HepG2 (cell line): ENCODE data around the gene CYSRT1. TPM values are rescaled to one million over a fixed set of nuclear protein-coding genes. Genes with fewer than 3 reads are reported as not detected.

Experiments used
- FOSL1 ChIP-seq: sonication (generic); formaldehyde crosslinking; IDR thresholded peaks from 2 replicates; pipeline ENCODE4 v1.9.0; 2021; ENCODE audit warnings: missing genetic modification reagents, borderline replicate concordance
- FOXA3 ChIP-seq: IDR thresholded peaks from 2 replicates; pipeline ENCODE4 v1.6.1; 2016; ENCODE audit warnings: missing genetic modification reagents, missing compliant biosample characterization
- FOXC1 ChIP-seq: sonication (generic); formaldehyde crosslinking; IDR thresholded peaks from 2 replicates; pipeline ENCODE4 v1.8.0; 2022; ENCODE audit warnings: mild to moderate bottlenecking, missing genetic modification reagents, borderline replicate concordance
- HCFC1 ChIP-seq: fragments of 150-350 bp; IDR thresholded peaks from 2 replicates; pipeline ENCODE4 v1.6.1; 2014; ENCODE audit warnings: low read depth, low read length
- HOMEZ ChIP-seq: IDR thresholded peaks from 2 replicates; pipeline ENCODE4 v1.6.1; 2016; ENCODE audit warnings: low read depth
- KLF16 ChIP-seq, 2 experiments: sonication (generic) in 1 of 2; formaldehyde crosslinking in 1 of 2; IDR thresholded peaks; 2 replicates each; pipeline versions ENCODE4 v1.6.1 to v1.8.0; 2016 to 2023; ENCODE audit warnings: missing genetic modification reagents in 2 of 2, missing compliant biosample characterization in 1 of 2
- MAF1 ChIP-seq: sonication (generic); formaldehyde crosslinking; IDR thresholded peaks from 2 replicates; pipeline ENCODE4 v1.5.0; 2020; ENCODE audit warnings: missing genetic modification reagents, borderline replicate concordance
- MAZ ChIP-seq, 2 experiments: sonication (generic) in 1 of 2; formaldehyde crosslinking in 1 of 2; IDR thresholded peaks; 2 replicates each; pipeline versions ENCODE4 v1.5.0 to v1.6.1; 2012 to 2020; ENCODE audit warnings: low read depth in 2 of 2, mild to moderate bottlenecking in 2 of 2, borderline replicate concordance in 1 of 2, improper control_type of control experiment in 1 of 2, low read length in 1 of 2, missing genetic modification reagents in 1 of 2, moderate library complexity in 1 of 2
- NFE2L1 ChIP-seq: sonication (generic); formaldehyde crosslinking; IDR thresholded peaks from 2 replicates; pipeline ENCODE4 v1.4.0; 2020; ENCODE audit warnings: missing genetic modification reagents, mild to moderate bottlenecking, borderline replicate concordance
- PITX1 ChIP-seq: sonication (generic); formaldehyde crosslinking; IDR thresholded peaks from 2 replicates; pipeline ENCODE4 v1.5.1; 2020; ENCODE audit warnings: mild to moderate bottlenecking, missing genetic modification reagents
- PLRG1 ChIP-seq: fragments of 450-650 bp; conservative IDR thresholded peaks from 2 replicates; pipeline ENCODE4 v1.6.1; 2016
- POGZ ChIP-seq: sonication (generic); formaldehyde crosslinking; IDR thresholded peaks from 2 replicates; pipeline ENCODE4 v1.4.0; 2020; ENCODE audit warnings: mild to moderate bottlenecking, missing genetic modification reagents
- TFE3 ChIP-seq: IDR thresholded peaks from 2 replicates; pipeline ENCODE4 v1.6.1; 2016
- ZBTB1 ChIP-seq: sonication (generic); formaldehyde crosslinking; IDR thresholded peaks from 2 replicates; pipeline ENCODE4 v1.4.0; 2020; ENCODE audit warnings: missing genetic modification reagents, borderline replicate concordance
- ZNF142 ChIP-seq: sonication (generic); formaldehyde crosslinking; IDR thresholded peaks from 2 replicates; pipeline ENCODE4 v1.4.0; 2020; ENCODE audit warnings: missing genetic modification reagents
- ZNF30 ChIP-seq: sonication (generic); formaldehyde crosslinking; IDR thresholded peaks from 2 replicates; pipeline ENCODE4 v1.5.0; 2020; ENCODE audit warnings: mild to moderate bottlenecking, missing genetic modification reagents
- ZNF75D ChIP-seq: sonication (generic); formaldehyde crosslinking; IDR thresholded peaks from 2 replicates; pipeline ENCODE4 v1.8.1; 2023; ENCODE audit warnings: missing genetic modification reagents, mild to moderate bottlenecking, borderline replicate concordance
- ZNF768 ChIP-seq: sonication (generic); formaldehyde crosslinking; IDR thresholded peaks from 2 replicates; pipeline ENCODE4 v1.4.0; 2020; ENCODE audit warnings: missing genetic modification reagents
- polyA plus RNA-seq, 8 experiments: library from polyadenylated mRNA; depleted of rRNA in 3 of 8; stranded (reverse) in 7 of 8; unstranded in 1 of 8; fragments of >200 nt; fragmentation: Illumina TruSeq in 4 of 8; extraction: Trizol in 4 of 8; gene quantifications; 2 replicates each; pipeline versions ENCODE4 v1.2.1 to v1.2.3, GENCODE V29; 2011 to 2016; ENCODE audit warnings: low read depth in 4 of 8, missing spikeins in 1 of 8, mixed read lengths in 1 of 8; ENCODE audit not compliant: insufficient read depth in 1 of 8
- total RNA-seq, 5 experiments: library from RNA; depleted of rRNA; stranded (reverse); fragments of >200 nt; fragmentation: Illumina TruSeq; extraction: Trizol; gene quantifications; 2 replicates each; pipeline ENCODE4 v1.2.3, GENCODE V29; 2016; ENCODE audit warnings: low read depth in 1 of 5

CYSRT1 gene
- total and polyA plus RNA-seq, 2 of the 13 experiments (the other 11 are each of a cell fraction or from before 2014, with no cell fraction given), result 1.5 to 2.1 TPM

DNA sequence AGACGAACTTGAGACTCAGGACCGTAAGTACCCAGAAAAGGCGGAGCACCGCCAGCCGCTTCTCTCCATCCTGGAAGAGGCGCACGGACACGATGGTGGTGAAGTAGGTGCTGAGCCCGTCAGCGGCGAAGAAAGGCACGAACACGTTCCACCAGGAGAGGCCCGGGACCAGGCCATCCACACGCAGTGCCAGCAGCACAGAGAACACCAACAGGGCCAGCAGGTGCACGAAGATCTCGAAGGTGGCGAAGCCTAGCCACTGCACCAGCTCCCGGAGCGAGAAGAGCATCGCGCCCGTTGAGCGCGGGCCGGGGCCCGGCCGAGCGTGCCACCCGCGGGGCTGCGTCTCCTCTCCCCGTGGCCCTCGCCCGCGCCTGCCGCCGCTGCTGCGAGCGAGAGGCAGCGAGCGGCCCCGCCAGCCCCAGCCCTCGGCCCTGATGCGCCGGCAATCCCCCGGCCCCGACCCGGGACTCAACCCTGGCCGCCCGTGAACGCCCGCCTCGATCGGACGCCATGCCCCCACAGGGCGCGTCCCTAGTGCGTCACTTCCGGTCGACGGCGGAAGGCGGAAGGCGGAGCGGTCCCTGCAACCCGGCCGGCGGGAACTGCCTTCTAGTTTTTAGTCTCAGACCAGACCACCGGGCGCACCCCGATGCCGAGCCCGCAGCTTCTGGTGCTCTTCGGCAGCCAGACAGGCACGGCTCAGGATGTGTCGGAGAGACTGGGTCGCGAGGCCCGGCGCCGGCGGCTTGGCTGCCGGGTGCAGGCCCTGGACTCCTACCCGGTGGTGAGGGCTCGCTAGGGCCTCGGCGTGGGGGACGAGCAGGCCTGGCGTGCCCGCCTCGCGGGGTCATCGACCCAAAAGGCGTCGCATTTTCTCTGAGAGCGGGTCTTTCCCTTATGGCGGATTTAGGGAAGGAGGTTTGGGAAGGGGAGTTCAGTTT lies 19.6 kb upstream of the CYSRT1 start, which contains the start of the genes NDOR1 and TMEM203 (continued):
- peak; percentile 79; the same call in 1 of the 2 replicates for TF ChIP-seq MAZ (IDR thresholded peaks at IDR 0.05; ENCODE audit: borderline replicate concordance, low read depth, low read length)
- TF ChIP-seq MAZ (CRISPR knock-in tag; IDR thresholded peaks at IDR 0.05; ENCODE audit: low read depth), result no peak
- TF ChIP-seq HCFC1, result peak; percentile 69
- TF ChIP-seq ZBTB1 (CRISPR knock-in tag), result no peak
- TF ChIP-seq KLF16 (CRISPR knock-in tag; IDR thresholded peaks at IDR 0.05), result peak in 1 of 2 experiments; percentile 81; a peak in 2 of 4 replicates
- no peak for TF ChIP-seq NFE2L1 (CRISPR knock-in tag)
- peak; percentile 29; the same call in 1 of the 2 replicates for TF ChIP-seq PITX1
- TF ChIP-seq ZNF142 (CRISPR knock-in tag), result no peak
- TF ChIP-seq HOMEZ (CRISPR knock-in tag), result no peak
- peak; percentile 48; the same call in 1 of the 2 replicates for TF ChIP-seq FOXA3 (CRISPR knock-in tag)
- no peak for TF ChIP-seq PLRG1
- TF ChIP-seq ZNF768 (CRISPR knock-in tag), result peak; percentile 26; the same call in 1 of the 2 replicates
- TF ChIP-seq POGZ, result peak; percentile 70
- TF ChIP-seq FOXC1 (CRISPR knock-in tag), result 0 out of 2 replicates have a peak, but pooled peaks have one; percentile 8
- TF ChIP-seq TFE3, result 0 out of 2 replicates have a peak, but pooled peaks have one; percentile 19
- TF ChIP-seq MAF1 (CRISPR knock-in tag), result 0 out of 2 replicates have a peak, but pooled peaks have one; percentile 75
- no peak for TF ChIP-seq FOSL1
- TF ChIP-seq ZNF75D, result no peak
- TF ChIP-seq ZNF30, result 0 out of 2 replicates have a peak, but pooled peaks have one; percentile 40
